ENCODE data around the gene TGFBR1. TPM values are rescaled to one million over a fixed set of nuclear protein-coding genes. Genes with fewer than 3 reads are reported as not detected.

TGFBR1 gene
- total and polyA plus RNA-seq, 4 donors: 25.1 to 97.6 (median 44.9) TPM

- Histone ChIP-seq H3K4me3 (ENCODE audit: low read depth, low read length) (no peak overlapping the region), H3K27me3 (ENCODE audit: control insufficient read depth, insufficient read depth, low read length) (no peaks in the 10 kb centered on the region), H3K9me3 (ENCODE audit: control insufficient read depth, insufficient read depth, low read length) (no peaks in the 10 kb centered on the region), H3K36me3 (ENCODE audit: control insufficient read depth, insufficient read depth, low read length) (peaks cover 11% of the 10 kb centered on the region), H3K27ac (ENCODE audit: low read depth, low read length) (no peak overlapping the region), H3K4me1 (ENCODE audit: control insufficient read depth, insufficient read depth, low read length) (no peaks in the 10 kb centered on the region)
- peak in 5 of 6 donors; percentile 24 to 82 (median 32) for DNase-seq (ENCODE audit: low read depth in 4 of 6, low spot score in 6 of 6)
- no CpG with 5 or more reads among the region's 2 CpGs for WGBS (ENCODE audit: insufficient coverage)
Observed at GRCh38 chr9:99140685-99141314, 35.9 kb downstream of the TGFBR1 start.

- WGBS (ENCODE audit: insufficient coverage): 92% methylated on average over 4 of the region's 5 CpGs
- no peak overlapping the region for H3K27ac ChIP-seq (ENCODE audit: low read depth, low read length)
- H3K4me1 ChIP-seq (ENCODE audit: control insufficient read depth, insufficient read depth, low read length): no peaks in the 10 kb centered on the region
- H3K36me3 ChIP-seq (ENCODE audit: control insufficient read depth, insufficient read depth, low read length): peaks cover 11% of the 10 kb centered on the region
- H3K9me3 ChIP-seq (ENCODE audit: control insufficient read depth, insufficient read depth, low read length): no peaks in the 10 kb centered on the region
- DNase-seq (ENCODE audit: low read depth in 4 of 6, low spot score in 6 of 6): peak in 1 of 6 donors; percentile 24
- H3K4me3 ChIP-seq (ENCODE audit: low read depth, low read length): no peak overlapping the region
- no peaks in the 10 kb centered on the region for H3K27me3 ChIP-seq (ENCODE audit: control insufficient read depth, insufficient read depth, low read length)
Observed at GRCh38 chr9:99141849-99142248, 36.9 kb downstream of the TGFBR1 start.

- no peaks in the 10 kb centered on the region for H3K9me3 ChIP-seq (ENCODE audit: control insufficient read depth, insufficient read depth, low read length)
- H3K36me3 ChIP-seq (ENCODE audit: control insufficient read depth, insufficient read depth, low read length): peaks cover 11% of the 10 kb centered on the region
- H3K27ac ChIP-seq (ENCODE audit: low read depth, low read length): no peak overlapping the region
- no peak for DNase-seq (ENCODE audit: low read depth in 4 of 6, low spot score in 6 of 6)
- H3K4me3 ChIP-seq (ENCODE audit: low read depth, low read length): no peak overlapping the region
- no peaks in the 10 kb centered on the region for H3K27me3 ChIP-seq (ENCODE audit: control insufficient read depth, insufficient read depth, low read length)
- WGBS (ENCODE audit: insufficient coverage): no CpG with 5 or more reads among the region's 4 CpGs
- no peaks in the 10 kb centered on the region for H3K4me1 ChIP-seq (ENCODE audit: control insufficient read depth, insufficient read depth, low read length)
Observed at GRCh38 chr9:99142275-99142674, 37.4 kb downstream of the TGFBR1 start.

- H3K9me3 ChIP-seq (ENCODE audit: control insufficient read depth, insufficient read depth, low read length): no peaks in the 10 kb centered on the region
- peaks cover 10% of the 10 kb centered on the region for H3K36me3 ChIP-seq (ENCODE audit: control insufficient read depth, insufficient read depth, low read length)
- WGBS (ENCODE audit: insufficient coverage): 100% methylated on average over 1 of the region's 3 CpGs
- no peak overlapping the region for H3K4me3 ChIP-seq (ENCODE audit: low read depth, low read length)
- no peak for DNase-seq (ENCODE audit: low read depth in 4 of 6, low spot score in 6 of 6)
- H3K4me1 ChIP-seq (ENCODE audit: control insufficient read depth, insufficient read depth, low read length): no peaks in the 10 kb centered on the region
- H3K27me3 ChIP-seq (ENCODE audit: control insufficient read depth, insufficient read depth, low read length): no peaks in the 10 kb centered on the region
- H3K27ac ChIP-seq (ENCODE audit: low read depth, low read length): no peak overlapping the region
Observed at GRCh38 chr9:99143655-99144054, 38.7 kb downstream of the TGFBR1 start.

GRCh38 chr9:99144966-99145365 is 40.1 kb downstream of the TGFBR1 start:
- no peak overlapping the region for H3K4me3 ChIP-seq (ENCODE audit: low read depth, low read length)
- no peak for DNase-seq (ENCODE audit: low read depth in 4 of 6, low spot score in 6 of 6)
- no peaks in the 10 kb centered on the region for H3K27me3 ChIP-seq (ENCODE audit: control insufficient read depth, insufficient read depth, low read length)
- H3K4me1 ChIP-seq (ENCODE audit: control insufficient read depth, insufficient read depth, low read length): no peaks in the 10 kb centered on the region
- H3K36me3 ChIP-seq (ENCODE audit: control insufficient read depth, insufficient read depth, low read length): peaks cover 8% of the 10 kb centered on the region
- 83% methylated on average over 2 of the region's 4 CpGs for WGBS (ENCODE audit: insufficient coverage)
- no peak overlapping the region for H3K27ac ChIP-seq (ENCODE audit: low read depth, low read length)
- H3K9me3 ChIP-seq (ENCODE audit: control insufficient read depth, insufficient read depth, low read length): no peaks in the 10 kb centered on the region

- H3K4me3 ChIP-seq (ENCODE audit: low read depth, low read length): no peak overlapping the region
- H3K27me3 ChIP-seq (ENCODE audit: control insufficient read depth, insufficient read depth, low read length): no peaks in the 10 kb centered on the region
- no peak for DNase-seq (ENCODE audit: low read depth in 4 of 6, low spot score in 6 of 6)
- no peak overlapping the region for H3K27ac ChIP-seq (ENCODE audit: low read depth, low read length)
- H3K36me3 ChIP-seq (ENCODE audit: control insufficient read depth, insufficient read depth, low read length): peaks cover 8% of the 10 kb centered on the region
- no peaks in the 10 kb centered on the region for H3K9me3 ChIP-seq (ENCODE audit: control insufficient read depth, insufficient read depth, low read length)
- H3K4me1 ChIP-seq (ENCODE audit: control insufficient read depth, insufficient read depth, low read length): no peaks in the 10 kb centered on the region
- 80% methylated on average over 2 of the region's 4 CpGs for WGBS (ENCODE audit: insufficient coverage)
Observed at GRCh38 chr9:99146574-99146973, 41.7 kb downstream of the TGFBR1 start.

- H3K36me3 ChIP-seq (ENCODE audit: control insufficient read depth, insufficient read depth, low read length): peaks cover 8% of the 10 kb centered on the region
Observed at GRCh38 chr9:99147177-99147576, 42.3 kb downstream of the TGFBR1 start.

GRCh38 chr9:99150451-99151171 is 45.7 kb downstream of the TGFBR1 start:
- peaks cover 2% of the 10 kb centered on the region for H3K36me3 ChIP-seq (ENCODE audit: control insufficient read depth, insufficient read depth, low read length)
- 74% methylated on average over 3 of the region's 8 CpGs for WGBS (ENCODE audit: insufficient coverage)

More at GRCh38 chr9:99147177-99147576, 42.3 kb downstream of the TGFBR1 start:
- Histone ChIP-seq H3K27ac (ENCODE audit: low read depth, low read length) (no peak overlapping the region), H3K4me1 (ENCODE audit: control insufficient read depth, insufficient read depth, low read length) (no peaks in the 10 kb centered on the region), H3K27me3 (ENCODE audit: control insufficient read depth, insufficient read depth, low read length) (no peaks in the 10 kb centered on the region), H3K9me3 (ENCODE audit: control insufficient read depth, insufficient read depth, low read length) (no peaks in the 10 kb centered on the region), H3K4me3 (ENCODE audit: low read depth, low read length) (no peak overlapping the region)
- DNase-seq (ENCODE audit: low read depth in 4 of 6, low spot score in 6 of 6): no peak

GRCh38 chr9:99154356-99154755 is 49.4 kb downstream of the TGFBR1 start:
- Histone ChIP-seq H3K27me3 (ENCODE audit: control insufficient read depth, insufficient read depth, low read length) (no peaks in the 10 kb centered on the region), H3K9me3 (ENCODE audit: control insufficient read depth, insufficient read depth, low read length) (no peaks in the 10 kb centered on the region), H3K4me1 (ENCODE audit: control insufficient read depth, insufficient read depth, low read length) (no peaks in the 10 kb centered on the region), H3K36me3 (ENCODE audit: control insufficient read depth, insufficient read depth, low read length) (no peaks in the 10 kb centered on the region), H3K4me3 (ENCODE audit: low read depth, low read length) (no peak overlapping the region), H3K27ac (ENCODE audit: low read depth, low read length) (no peak overlapping the region)
- no peak for DNase-seq (ENCODE audit: low read depth in 4 of 6, low spot score in 6 of 6)
- WGBS (ENCODE audit: insufficient coverage): 70% methylated on average over 3 of the region's 3 CpGs

More at GRCh38 chr9:99150451-99151171, 45.7 kb downstream of the TGFBR1 start:
- no peak overlapping the region for H3K27ac ChIP-seq (ENCODE audit: low read depth, low read length)
- no peaks in the 10 kb centered on the region for H3K9me3 ChIP-seq (ENCODE audit: control insufficient read depth, insufficient read depth, low read length)
- DNase-seq (ENCODE audit: low read depth in 4 of 6, low spot score in 6 of 6): no peak
- H3K27me3 ChIP-seq (ENCODE audit: control insufficient read depth, insufficient read depth, low read length): no peaks in the 10 kb centered on the region
- no peak overlapping the region for H3K4me3 ChIP-seq (ENCODE audit: low read depth, low read length)
- no peaks in the 10 kb centered on the region for H3K4me1 ChIP-seq (ENCODE audit: control insufficient read depth, insufficient read depth, low read length)

- Histone ChIP-seq H3K36me3 (ENCODE audit: control insufficient read depth, insufficient read depth, low read length) (no peaks in the 10 kb centered on the region), H3K4me3 (ENCODE audit: low read depth, low read length) (no peak overlapping the region), H3K9me3 (ENCODE audit: control insufficient read depth, insufficient read depth, low read length) (no peaks in the 10 kb centered on the region), H3K27ac (ENCODE audit: low read depth, low read length) (no peak overlapping the region), H3K27me3 (ENCODE audit: control insufficient read depth, insufficient read depth, low read length) (no peaks in the 10 kb centered on the region), H3K4me1 (ENCODE audit: control insufficient read depth, insufficient read depth, low read length) (no peaks in the 10 kb centered on the region)
- DNase-seq (ENCODE audit: low read depth in 4 of 6, low spot score in 6 of 6): no peak
- WGBS (ENCODE audit: insufficient coverage): no CpG with 5 or more reads among the region's 2 CpGs
Observed at GRCh38 chr9:99155736-99156135, 50.8 kb downstream of the TGFBR1 start.

All from spinal cord (tissue), 10 donors.